AML-193 (cell line): ENCODE measurements around the gene CPNE6.
"Not testable (repeated sequence)": the region's sequence is repeated elsewhere in the genome, so short reads cannot be mapped to it uniquely, and the experiment has no call there.

ENCODE experiments used
- DNase-seq, 2 experiments: peaks; one replicate each; lab custom pipeline; 2025; lab: John Stamatoyannopoulos, UW

The CPNE6 gene

GRCh38 chr14:24071144-24071697 lies at the start of gene CPNE6:
Gene CPNE6 (plus strand): TSS chr14:24071562. CDS start chr14:24072937, 1,375 bp downstream.
- DNase-seq, result no peak

DNA sequence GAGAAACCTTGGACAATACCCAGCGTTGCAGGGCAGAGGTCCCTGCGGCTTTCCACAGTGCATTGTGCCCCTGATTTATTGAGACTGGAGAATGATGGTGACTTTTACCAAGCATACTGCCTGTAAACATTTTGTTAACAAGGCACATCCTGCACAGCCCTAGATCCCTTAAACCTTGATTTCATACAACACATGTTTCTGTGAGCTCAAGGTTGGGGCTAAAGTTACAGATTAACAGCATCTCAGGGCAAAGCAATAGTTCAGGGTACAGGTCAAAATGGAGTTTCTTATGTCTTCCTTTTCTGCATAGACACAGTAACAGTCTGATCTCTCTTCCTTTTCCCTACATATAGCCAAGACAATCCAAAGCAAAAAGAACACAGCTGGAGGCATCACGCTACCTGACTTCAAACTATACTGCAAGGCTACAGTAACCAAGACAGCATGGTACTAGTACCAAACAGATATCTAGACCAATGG lies 46.4 kb upstream of the CPNE6 start:
- not testable (repeated sequence) for DNase-seq

GRCh38 chr14:24029687-24030086 lies 41.7 kb upstream of the CPNE6 start:
- DNase-seq, result not testable (repeated sequence)

GRCh38 chr14:24031331-24031730 lies 40.0 kb upstream of the CPNE6 start:
- not testable (repeated sequence) for DNase-seq

- DNase-seq, result peak; percentile 81 to 85
Observed at GRCh38 chr14:24032727-24033418, 38.5 kb upstream of the CPNE6 start.

DNA sequence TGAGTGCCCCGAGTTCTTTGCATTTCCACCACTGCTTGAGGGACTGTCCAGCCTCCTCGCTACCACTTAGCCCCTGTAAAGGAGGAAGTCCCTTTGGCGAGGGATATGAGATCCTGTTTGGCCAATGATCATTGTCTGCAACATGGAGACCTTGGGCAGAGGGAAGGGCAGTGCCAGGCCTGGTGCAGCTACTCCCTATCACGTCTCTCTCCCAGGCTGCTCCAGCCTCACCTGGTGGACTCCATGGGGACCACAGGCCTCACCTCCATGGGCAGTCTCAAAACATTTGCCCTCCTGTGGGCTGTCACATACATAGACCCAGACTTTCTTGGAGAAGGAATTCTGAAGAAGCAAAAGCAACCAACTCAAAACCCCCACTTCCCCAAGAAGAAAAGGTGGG lies 35.6 kb upstream of the CPNE6 start:
- DNase-seq, result not testable (repeated sequence)

- DNase-seq, result peak; percentile 52 to 58
Observed at GRCh38 chr14:24036169-24036962, 35.0 kb upstream of the CPNE6 start.

- peak in 1 of 2 experiments; percentile 33 for DNase-seq
Observed at GRCh38 chr14:24036963-24037657, 34.3 kb upstream of the CPNE6 start.

DNA sequence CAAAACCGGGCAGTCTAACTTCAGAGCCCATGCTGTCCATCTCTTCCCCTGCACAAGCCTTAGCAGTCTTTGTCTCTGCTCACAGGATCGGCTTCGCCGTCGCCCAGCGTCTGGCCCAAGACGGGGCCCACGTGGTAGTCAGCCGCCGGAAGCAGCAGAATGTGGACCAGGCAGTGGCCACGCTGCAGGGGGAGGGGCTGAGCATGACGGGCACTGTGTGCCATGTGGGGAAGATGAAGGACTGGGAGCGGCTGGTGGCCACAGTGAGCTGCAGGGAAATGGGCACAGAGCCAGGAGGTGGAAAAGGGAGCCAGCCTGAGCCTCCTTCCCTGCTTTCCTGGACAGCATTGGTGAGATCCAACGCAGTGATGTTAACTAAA lies 33.7 kb upstream of the CPNE6 start:
- no peak for DNase-seq

DNA sequence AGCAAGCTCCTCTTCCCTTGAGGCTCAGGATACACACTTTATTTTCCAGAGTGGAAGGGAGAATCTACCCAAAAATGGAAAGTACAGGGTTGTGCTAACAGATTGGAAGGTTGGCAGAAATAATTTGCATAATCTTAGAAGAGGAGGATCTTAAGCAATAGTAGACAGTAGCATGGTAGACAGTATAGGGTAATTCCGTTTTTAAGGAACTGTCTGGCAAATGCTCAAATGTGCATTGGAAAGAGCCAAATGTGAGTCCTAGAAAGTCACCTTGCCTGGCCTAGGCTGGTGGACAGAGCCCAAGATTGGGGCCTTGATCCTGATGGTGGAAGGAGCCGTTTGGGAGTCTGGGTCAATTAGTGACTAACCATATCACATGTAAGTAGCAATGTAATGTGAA lies 32.7 kb upstream of the CPNE6 start:
- DNase-seq, result no peak

DNA sequence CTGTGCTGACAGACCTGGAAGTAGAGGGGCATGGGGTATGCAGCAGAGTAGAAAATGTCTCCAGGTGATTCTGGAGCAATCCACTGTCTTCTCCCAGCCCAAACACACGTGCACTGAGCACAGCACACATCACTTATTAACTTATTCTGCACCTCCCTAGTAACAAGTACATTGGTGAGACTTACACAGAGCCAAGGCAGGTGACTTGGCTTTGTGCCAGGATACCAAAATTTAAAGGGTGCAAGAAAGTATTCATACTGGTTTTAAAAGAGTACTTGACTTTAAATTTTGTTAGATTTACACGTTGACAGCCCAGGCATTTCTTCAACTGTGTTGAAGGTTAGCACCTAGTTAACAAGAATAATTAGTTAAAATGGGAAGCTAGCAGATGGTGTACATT lies 30.7 kb upstream of the CPNE6 start:
- no peak for DNase-seq

DNA sequence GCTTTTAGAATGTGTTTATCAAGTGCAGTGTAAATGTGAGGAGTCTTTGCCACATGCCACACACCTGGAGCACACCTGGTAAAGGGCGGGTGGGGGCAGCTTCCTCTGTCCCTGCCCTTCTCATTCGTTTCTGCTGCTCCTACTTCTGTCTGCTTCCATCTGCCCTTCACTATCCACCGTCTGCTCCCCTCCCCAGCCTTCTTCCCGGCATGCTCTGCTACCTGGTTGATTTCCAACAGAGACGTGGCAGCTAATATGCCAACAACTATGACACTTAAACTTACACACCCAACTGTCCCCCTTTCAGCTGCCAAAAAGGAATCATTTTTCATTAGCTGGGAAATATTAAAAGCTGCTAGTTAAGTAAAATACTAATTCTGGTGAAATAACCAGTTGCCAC lies 28.6 kb upstream of the CPNE6 start:
- no peak for DNase-seq

- peak; percentile 9 to 25 for DNase-seq
Observed at GRCh38 chr14:24049002-24049401, 22.4 kb upstream of the CPNE6 start.

- not testable (repeated sequence) for DNase-seq
Observed at GRCh38 chr14:24050753-24051152, 20.6 kb upstream of the CPNE6 start.

- no peak for DNase-seq
Observed at GRCh38 chr14:24051176-24051788, 20.1 kb upstream of the CPNE6 start.

DNA sequence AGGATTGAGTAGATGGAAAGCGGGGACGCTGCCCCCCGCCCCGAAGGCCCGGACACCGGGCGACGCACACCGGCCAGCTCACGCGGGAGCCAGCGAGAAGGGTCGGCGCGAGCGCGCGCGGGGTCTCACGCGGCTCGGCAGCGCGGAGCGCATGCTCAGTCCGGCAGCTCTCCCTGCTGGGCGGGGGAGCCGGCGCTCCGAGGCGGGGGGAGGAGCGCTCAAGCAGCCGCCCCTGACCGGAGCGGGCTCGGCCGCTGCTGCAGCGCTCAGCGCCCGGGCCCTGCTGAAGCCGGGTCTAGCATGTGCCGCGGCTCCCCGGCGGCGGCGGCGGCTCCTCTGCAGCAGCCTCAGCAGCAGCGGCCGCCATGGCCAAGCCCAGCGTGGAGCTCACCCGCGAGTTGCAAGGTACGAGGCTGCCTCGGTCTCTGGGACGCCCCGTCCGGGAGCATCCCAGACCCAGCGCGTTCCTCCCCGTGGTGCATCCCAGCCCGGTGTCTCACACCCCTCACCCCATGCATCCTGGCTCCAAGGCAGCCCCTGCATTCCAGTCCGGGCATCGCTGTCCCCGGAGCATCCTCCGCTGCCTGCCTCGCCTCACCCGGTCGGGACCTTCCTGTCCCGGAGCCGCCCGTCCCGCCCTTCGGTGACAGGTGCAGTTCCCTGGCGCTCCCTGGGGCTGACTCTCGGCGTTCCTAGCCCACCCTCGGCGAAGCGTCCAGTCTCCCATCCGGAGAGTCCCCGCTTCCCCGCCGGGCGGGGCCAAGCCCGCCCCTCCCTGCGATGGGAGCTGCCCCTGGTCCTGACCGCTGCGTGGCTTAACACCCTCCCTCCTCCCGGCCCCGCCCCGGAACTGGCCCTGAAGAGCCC lies 19.3 kb upstream of the CPNE6 start, which contains the start of gene CARMIL3:
Gene CARMIL3, plus strand, starts transcription at position 221 of the 867 bp plus-strand sequence. Its CDS starts 145 bp downstream, at position 366.
- peak; percentile 12 to 25 for DNase-seq

DNA sequence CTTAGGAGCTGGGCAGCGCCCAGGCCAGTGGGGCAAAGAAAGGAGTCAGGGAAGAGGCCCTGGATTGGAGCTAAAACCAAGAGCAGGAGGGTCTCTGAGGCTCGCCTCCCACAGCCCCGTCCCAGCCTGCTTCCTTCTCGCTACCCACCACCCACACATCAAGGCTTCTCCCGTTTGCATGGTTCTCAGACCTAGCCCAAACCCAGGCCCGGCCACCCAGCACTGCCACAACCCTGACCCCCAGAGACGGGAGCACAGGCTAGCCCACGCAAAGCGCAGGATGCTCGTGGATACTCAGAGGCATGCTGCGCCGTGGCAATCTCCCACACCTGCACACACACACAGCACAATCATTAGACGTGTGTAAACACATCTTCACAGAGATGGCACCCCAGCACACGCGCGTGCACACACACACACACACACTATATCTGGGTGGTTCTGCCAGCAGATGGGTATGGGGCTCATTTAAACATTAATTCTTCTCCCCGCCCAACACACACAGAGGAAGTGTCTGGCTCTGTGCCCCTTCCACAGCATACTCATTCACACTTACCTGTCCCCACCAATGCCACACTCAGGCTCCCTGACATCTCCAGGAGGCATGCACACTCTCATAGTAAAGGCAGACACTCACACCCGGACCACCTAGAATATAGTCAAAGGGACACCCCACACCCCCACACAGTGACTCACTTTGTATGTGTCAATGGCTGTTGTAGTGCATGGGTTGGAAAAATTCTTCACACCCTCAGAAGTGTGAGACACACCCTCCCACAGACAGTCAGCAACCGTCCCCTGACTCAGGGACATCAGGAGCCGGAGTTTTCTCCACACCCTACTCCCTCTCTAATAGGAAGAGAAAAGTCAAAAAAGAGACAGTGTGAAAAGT lies 18.5 kb upstream of the CPNE6 start:
- DNase-seq, result no peak

DNA sequence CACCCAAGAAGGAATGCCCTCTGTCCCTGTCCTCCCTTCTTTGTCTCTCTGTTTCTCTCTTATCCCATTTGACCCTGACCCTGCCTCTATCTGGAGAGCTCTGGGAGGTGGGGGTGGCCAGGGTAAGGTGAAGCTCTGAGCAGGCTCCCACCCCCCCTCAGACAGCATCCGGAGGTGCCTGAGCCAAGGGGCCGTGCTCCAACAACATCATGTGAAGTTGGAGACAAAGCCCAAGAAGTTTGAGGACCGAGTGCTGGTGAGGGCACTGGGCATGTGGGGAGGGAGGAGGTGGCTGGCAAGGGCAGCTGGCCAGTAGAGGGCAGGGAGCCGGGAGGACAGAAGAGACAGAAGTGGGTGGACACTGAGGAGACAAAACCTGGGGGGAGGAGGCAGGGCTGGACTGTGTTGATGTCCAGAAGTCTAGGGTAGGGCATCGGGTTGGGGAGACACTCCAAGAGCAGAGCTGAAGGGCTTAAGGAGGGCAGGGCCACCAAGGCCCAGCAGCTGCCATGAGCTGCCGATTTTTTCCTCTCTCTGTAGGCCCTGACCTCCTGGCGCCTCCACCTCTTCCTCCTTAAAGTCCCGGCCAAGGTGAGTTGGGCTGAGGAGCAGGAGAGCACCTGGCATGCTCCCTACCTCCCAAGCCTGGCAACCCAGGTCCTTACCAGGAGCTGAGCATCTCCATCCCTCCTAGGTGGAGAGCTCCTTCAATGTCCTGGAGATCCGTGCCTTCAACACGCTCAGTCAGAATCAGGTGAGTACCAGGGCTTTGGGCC lies 17.6 kb upstream of the CPNE6 start:
- no peak for DNase-seq

DNA sequence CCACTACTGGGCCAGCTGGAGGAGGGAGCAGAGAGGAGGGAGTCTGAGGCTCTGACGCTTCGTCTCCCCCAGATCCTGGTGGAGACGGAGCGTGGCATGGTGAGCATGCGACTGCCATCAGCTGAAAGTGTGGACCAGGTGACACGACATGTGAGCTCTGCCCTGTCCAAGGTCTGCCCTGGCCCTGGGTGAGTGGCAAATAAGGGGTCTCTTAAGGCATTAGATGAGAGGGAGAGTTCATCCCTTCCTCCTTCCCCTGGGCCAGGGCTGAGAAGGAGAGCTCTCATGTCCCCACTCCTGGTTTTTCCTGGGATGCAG lies 17.1 kb upstream of the CPNE6 start:
- no peak for DNase-seq
